ENCODE results near the gene PARP11.

Gene PARP11, protein sequence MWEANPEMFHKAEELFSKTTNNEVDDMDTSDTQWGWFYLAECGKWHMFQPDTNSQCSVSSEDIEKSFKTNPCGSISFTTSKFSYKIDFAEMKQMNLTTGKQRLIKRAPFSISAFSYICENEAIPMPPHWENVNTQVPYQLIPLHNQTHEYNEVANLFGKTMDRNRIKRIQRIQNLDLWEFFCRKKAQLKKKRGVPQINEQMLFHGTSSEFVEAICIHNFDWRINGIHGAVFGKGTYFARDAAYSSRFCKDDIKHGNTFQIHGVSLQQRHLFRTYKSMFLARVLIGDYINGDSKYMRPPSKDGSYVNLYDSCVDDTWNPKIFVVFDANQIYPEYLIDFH

GRCh38 chr12:3872800-3873636 lies at the start of gene PARP11:
Gene PARP11 (minus strand): TSS chr12:3873399. CDS start chr12:3873229, 170 bp downstream.
- peak; percentile 89 for DNase-seq

DNA sequence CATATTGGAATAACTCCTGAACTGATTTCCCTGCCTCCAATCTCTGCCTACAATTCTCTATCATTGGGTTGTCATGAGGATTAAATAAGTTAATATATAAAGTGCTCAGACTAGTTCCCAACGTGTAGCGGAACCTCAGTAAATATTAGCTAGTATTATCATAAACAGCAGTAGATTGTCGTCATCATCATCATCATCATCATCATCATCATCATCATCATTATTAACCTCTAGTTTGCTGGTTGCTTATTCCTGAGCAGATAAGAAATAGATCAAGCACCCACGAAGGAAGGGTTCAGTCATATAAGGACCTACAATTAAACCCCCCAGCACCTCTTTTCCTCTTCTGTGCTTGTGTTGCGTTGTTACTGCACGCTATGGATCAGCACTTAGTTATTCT lies 48.8 kb upstream of the PARP11 start:
- no peak for DNase-seq

DNA sequence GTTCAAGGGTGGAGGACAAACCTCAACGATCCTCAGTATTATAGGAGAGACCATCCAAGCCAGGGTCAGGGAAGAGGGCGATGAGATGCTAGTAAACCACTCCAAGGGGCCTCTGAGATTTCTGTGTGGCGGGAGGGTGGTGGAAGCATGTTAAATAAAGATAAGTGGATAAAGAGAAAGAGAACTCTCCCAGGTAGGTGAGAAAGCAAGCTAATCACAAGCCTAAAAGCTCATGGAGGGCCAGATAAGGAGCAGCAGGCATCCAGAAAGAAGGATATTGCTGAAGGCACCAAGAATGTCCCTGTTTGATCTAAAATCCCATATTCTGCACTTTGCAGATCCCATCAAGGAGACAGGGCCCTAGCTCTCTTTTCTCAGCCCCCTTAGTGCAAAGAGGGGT lies 48.3 kb upstream of the PARP11 start:
- no peak for DNase-seq

- DNase-seq = no peak
These were observed 47.9 kb upstream of the PARP11 start for GRCh38 chr12:3921151-3921471.

DNA sequence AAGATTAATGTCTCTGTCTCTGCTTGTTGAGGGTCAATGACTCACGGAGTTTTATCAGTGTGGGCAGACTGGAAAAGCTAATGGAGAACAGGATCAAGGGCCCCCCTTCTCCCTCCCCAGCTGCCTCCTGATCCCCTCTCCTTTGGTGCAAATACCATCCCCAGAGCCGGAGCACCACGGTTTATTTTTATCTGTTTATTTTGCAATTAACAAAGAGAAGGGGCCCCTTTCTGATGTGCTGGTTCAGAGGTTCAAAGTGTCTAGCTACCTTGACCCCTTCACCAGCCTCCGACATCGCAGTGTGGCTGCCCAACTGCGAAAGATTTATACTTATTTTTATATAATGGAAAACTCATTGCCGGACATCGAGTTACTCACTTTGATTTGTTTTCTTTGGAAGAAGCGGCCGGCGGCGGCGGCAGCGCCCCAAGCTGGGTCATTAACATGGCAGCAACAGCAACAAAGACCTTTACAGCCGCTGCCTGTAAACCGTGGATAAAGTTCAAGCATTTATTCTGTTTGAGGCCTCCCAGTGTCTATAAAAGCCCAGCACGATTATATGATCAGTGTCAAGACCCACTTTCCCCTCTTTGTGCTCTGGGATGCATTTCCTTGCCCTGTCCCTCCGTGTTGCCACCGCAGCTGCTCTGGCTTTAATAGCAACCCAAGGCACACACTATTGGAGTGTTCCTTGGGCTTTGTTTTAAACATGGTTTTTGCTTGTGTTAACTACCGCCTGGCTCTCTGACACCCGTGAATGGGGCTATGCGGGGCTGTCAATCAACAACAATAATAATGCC lies 47.4 kb upstream of the PARP11 start:
- DNase-seq = no peak

DNA sequence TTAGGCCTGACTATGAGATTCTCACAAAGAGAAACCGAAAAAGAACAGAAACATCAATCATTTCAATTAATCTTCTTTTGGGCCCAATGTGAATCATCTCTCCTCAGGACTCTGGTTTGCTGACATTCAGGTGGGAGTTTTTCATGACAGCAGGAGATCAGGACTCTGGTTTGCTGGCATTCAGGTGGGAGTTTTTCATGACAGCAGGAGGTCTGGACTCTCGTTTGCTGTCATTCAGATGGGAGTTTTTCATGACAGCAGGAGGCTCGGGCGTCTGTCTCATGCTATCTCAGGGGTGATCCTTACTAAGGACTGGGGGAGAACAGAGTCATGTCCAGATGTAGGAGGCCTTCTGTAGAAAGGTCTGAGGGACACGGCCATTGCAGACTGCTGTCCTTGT lies 40.1 kb upstream of the PARP11 start:
- DNase-seq = no peak

DNA sequence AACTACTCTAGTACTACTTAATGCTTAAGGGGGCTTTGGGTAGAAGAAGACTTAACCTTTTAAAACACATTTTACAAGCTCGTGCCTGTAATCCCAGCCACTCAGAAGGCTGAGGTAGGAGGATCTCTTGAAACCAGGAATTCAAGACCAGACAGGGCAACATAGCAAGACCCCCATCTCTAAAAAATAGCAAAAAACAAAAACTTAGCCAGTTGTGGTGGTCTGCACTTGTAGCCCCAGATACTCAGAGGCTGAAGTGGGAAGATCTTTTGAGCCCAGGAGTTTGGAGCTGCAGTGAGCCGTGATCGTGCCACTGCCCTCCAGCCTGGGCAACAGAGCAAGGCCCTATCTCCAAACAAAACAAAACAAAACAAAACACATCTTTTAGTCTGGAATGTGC lies 39.7 kb upstream of the PARP11 start:
- no peak for DNase-seq

GRCh38 chr12:3911409-3911808 lies 38.2 kb upstream of the PARP11 start:
- no peak for DNase-seq

DNA sequence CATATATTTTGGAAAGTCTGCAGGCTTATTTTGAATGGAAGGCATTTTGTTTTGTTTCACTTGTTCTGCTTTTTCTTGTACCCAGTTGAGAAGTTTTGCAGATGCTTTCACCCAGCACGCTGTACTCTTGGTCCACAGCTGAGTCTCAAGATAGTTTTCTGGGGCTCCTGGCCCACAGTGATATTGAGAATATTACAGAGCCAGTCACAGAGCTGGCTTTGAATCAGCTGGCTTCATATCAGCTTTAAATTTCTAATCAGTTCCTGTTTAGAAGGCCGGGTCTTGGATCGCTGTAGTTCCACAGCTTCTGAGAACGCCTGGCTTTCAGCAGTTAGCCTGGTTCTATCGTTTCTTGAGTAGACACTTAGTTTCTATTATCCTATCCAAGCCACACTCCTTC lies 32.5 kb upstream of the PARP11 start:
- DNase-seq = no peak

GRCh38 chr12:3904999-3905398 lies 31.8 kb upstream of the PARP11 start:
- DNase-seq = no peak

- no peak for DNase-seq
These were observed 29.7 kb upstream of the PARP11 start for GRCh38 chr12:3902921-3903320.

DNA sequence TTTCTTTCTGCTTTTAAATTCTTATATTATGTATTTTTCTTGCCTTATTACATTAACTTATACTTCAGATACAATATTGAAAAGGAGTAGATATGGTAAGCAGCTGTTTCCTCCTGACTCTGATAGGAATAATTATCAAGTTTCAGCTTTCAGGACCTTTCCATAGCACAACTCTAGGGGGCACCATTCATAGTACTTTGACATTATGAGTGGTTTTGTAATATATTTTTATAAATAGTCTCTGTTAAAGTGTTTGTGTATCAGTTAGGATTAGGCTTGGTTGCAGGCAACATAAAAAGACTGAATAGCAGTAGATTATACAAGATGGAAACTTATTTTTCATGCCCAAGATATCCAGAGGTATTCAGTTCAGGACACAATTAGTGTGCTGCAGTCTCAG lies 27.9 kb upstream of the PARP11 start:
- DNase-seq = no peak

- DNase-seq = no peak
These were observed 25.6 kb upstream of the PARP11 start for GRCh38 chr12:3898756-3899155.

DNA sequence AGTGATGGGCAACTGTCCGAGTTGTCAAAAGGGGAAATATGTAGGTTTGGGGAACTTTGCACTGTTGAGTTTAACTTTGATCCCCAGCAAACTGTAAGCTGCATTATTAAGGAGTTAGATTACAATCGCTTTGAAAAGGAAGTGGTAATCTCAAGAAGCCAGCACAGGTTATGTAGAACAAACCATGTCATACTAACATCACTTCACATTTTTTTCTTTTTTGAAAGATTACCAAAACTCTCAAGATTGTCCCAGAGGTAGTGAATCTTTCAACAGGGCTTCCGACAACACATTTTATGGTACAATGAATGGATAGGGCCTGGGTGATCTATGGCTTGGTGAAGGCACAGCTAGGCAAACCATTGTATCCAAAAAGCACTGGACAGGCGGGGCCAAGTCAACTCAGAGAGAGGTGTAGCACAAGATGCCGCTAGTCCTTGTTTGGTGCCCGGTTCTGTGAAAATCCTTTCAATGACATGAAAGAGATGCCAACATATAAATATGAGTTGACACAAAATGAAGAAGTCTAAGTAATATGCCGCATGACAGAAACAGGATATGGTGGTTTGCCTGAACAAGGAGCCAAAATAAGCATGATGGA lies 24.3 kb upstream of the PARP11 start:
- DNase-seq = no peak

GRCh38 chr12:3896801-3897351 lies 23.7 kb upstream of the PARP11 start:
- DNase-seq = no peak

GRCh38 chr12:3896356-3896755 lies 23.2 kb upstream of the PARP11 start:
- no peak for DNase-seq

DNA sequence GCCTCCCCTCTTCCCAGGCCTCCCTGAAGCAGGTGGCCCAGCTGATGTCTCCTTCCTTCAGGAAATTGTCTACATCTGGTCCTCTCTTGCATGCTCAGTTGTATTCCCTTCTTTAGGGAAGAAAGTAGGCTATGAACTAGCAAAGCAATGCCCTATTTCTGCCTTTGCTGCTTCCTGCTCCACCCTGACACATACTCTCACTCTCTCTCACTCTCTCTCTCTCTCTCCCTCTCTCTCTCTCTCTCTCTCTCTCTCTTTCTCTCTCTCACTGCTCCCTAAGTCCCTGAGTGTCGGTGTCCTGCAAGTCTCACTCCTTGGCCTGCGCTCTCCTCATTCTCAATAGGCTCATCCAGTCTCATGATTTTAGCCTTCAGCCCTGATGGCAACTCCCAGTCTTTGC lies 19.4 kb upstream of the PARP11 start:
- no peak for DNase-seq

GRCh38 chr12:3891201-3891600 lies 18.0 kb upstream of the PARP11 start:
- no peak for DNase-seq

DNA sequence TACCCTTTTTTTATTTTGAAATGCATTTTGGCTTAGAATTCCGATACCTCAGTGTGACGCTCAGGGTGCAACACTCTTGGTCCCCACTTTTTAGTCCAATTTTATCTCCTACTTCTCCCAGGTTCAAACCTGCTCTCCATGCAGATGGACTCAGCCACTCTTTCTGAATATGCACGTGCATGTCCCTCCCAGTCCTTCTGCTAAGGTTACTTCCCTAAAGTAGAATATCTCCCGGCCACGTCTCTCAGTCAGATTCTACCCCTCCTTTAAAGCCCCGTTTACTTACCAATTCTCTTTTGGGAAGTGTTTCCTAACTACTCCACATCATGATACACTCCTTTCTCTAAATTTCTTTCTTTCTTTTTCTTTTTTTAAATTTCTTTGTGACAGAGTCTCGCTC lies 15.5 kb upstream of the PARP11 start:
- DNase-seq = no peak

DNA sequence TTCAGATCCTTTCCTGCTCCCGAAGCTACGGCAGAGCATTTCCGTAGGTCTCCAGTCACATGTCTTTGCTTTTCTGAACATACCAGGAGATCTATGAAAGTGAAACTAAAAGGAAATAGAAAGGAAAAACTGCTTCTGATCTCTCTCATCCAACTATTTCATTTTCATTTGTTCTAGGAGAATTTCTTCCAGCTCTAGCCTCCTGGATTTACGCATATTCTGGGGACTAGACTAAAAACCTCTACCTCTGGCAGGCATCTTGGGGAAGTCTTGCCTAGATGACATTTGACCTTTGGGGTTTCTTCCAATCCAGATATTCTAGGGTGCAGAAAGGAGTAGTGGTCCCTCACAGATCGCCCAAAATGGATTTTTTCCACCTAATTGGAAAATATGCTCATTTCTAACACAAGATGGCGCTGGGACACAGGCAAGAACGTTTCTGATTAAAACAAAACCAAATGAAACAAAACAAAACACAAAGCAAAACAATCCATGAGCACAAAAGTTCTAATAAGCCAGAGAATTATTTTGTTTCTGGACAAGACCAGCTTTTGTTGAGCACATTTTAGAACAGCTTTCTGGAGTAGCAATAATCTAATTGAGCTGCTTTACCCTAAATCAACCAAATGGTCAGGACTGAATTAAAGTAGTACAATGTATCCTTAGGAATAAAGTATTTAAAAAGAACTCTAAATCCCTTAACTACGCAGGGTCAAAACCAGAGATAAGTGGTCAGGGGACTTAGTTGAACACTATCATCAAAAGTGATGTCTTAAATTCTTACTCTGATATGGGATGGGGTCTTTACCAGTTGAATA lies 12.3 kb upstream of the PARP11 start:
- no peak for DNase-seq

DNA sequence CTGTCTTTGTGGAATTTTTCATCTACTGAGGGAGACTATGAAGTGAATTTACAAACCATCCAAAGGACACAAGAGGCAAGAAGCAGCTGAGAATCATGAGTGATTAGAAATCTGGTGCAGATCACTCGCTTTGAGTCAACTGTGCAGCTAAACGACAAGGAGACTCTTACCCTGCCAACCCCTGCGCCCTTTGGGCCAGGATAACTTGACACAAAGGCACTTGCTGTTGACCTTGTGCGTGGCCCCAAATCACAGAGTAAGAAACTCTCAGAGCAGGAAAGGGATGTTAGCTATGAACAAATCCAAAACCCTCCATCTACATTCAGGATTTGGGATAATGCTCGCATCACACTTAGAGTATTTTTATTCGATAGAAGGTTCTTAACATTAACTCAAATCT lies 11.5 kb upstream of the PARP11 start:
- no peak for DNase-seq

Data from NCI-H1417 treated with DMSO at 0.1 percent for 48 hours (cell line).